ENCODE results near the gene ACSM2B. TPM values are rescaled to one million over a fixed set of nuclear protein-coding genes. Genes with fewer than 3 reads are reported as not detected.
"Not testable (repeated sequence)": the region's sequence is repeated elsewhere in the genome, so short reads cannot be mapped to it uniquely, and the experiment has no call there.

The ACSM2B gene
- polyA plus RNA-seq (ENCODE audit: insufficient read length), result 0.41 TPM

- not testable (repeated sequence) for DNase-seq
Observed at GRCh38 chr16:20576145-20576544, at the start of gene ACSM2B. ACSM2B (minus strand) TSS chr16:20576367; CDS start chr16:20564845, 11,522 bp downstream.

- DNase-seq, result no peak
Observed at GRCh38 chr16:20624882-20625807, 49.0 kb upstream of the ACSM2B start.

- no peak for DNase-seq
Observed at GRCh38 chr16:20624205-20624604, 48.0 kb upstream of the ACSM2B start.

GRCh38 chr16:20622498-20622870, 46.3 kb upstream of the ACSM2B start:
- no peak for DNase-seq

- DNase-seq, result no peak
Observed at GRCh38 chr16:20621406-20621805, 45.2 kb upstream of the ACSM2B start.

- no peak for DNase-seq
Observed at GRCh38 chr16:20620770-20621169, 44.6 kb upstream of the ACSM2B start.

- DNase-seq, result no peak
Observed at GRCh38 chr16:20620003-20620402, 43.8 kb upstream of the ACSM2B start.

GRCh38 chr16:20617271-20617670, 41.1 kb upstream of the ACSM2B start:
- no peak for DNase-seq

- DNase-seq, result no peak
Observed at GRCh38 chr16:20614186-20615141, 38.3 kb upstream of the ACSM2B start.

GRCh38 chr16:20613481-20614185, 37.5 kb upstream of the ACSM2B start:
- DNase-seq, result no peak

GRCh38 chr16:20612551-20613480, 36.6 kb upstream of the ACSM2B start:
- no peak for DNase-seq

- DNase-seq, result no peak
Observed at GRCh38 chr16:20611975-20612481, 35.9 kb upstream of the ACSM2B start.

GRCh38 chr16:20611350-20611902, 35.3 kb upstream of the ACSM2B start:
- DNase-seq, result no peak

- DNase-seq, result no peak
Observed at GRCh38 chr16:20610892-20611349, 34.8 kb upstream of the ACSM2B start.

GRCh38 chr16:20610211-20610891, 34.2 kb upstream of the ACSM2B start:
- DNase-seq, result no peak

- DNase-seq, result not testable (repeated sequence)
Observed at GRCh38 chr16:20602205-20602604, 26.0 kb upstream of the ACSM2B start.

GRCh38 chr16:20599475-20599874, 23.3 kb upstream of the ACSM2B start:
- not testable (repeated sequence) for DNase-seq

GRCh38 chr16:20598832-20599469, 22.8 kb upstream of the ACSM2B start:
- DNase-seq, result no peak

- not testable (repeated sequence) for DNase-seq
Observed at GRCh38 chr16:20595694-20596093, 19.5 kb upstream of the ACSM2B start.
